SHP77 treated with DMSO at 0.1 percent for 48 hours (cell line): ENCODE measurements around the gene DLGAP1.

ENCODE experiments used
- DNase-seq: peaks from one replicate; lab custom pipeline; 2025; lab: John Stamatoyannopoulos, UW

DLGAP1 gene

GRCh38 chr18:3530807-3531206, 924.3 kb downstream of the DLGAP1 start:
- DNase-seq = no peak

GRCh38 chr18:3529601-3530000, 925.5 kb downstream of the DLGAP1 start:
- DNase-seq = peak; percentile 22

GRCh38 chr18:3529077-3529476, 926.0 kb downstream of the DLGAP1 start:
- no peak for DNase-seq

- DNase-seq = no peak
Observed at GRCh38 chr18:3528231-3528630, 926.9 kb downstream of the DLGAP1 start.

DNA sequence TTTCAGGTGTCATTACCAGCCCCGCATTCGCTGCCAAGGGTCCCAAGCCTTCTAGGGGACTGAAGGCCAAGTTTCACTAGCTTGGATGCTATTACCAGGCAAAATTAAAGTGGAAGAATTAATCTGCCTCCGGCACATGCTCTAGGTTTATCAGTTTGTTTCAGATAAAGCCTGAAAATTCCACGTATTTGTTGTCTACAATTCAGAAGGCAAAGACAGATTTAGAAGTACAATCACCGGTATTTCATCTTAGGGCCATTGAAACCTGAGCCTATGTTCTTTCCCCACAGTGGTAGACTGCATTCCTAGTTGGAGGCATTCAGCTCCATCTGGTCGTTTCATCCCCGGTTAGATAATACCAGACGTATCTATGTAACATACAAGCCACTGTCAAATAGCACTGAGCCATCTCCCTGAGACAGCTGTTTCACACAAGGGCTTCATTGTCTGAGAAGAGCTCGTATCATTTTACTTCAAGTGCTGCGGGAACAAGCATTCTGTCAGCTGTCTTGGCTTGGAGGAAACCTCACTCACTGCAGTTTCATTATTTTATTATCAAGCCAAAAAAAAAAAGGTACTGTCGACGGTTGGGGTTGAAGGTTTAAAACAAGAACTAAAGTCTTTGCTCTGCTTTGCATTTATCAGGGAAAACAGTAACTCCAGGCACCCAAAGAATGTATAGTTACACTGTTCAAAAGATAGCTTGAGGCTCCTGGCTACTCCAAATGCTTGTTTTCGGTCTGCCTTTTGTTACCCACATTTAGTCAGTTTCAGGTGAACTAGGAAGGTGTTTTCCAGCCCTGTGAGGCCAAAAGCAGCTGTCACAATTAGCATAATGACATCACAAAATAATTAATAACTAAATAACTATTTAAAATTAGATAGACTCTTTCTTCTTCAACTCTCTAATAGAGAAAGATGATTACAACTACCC, 928.4 kb downstream of the DLGAP1 start:
- peak; percentile 75 for DNase-seq

DNA sequence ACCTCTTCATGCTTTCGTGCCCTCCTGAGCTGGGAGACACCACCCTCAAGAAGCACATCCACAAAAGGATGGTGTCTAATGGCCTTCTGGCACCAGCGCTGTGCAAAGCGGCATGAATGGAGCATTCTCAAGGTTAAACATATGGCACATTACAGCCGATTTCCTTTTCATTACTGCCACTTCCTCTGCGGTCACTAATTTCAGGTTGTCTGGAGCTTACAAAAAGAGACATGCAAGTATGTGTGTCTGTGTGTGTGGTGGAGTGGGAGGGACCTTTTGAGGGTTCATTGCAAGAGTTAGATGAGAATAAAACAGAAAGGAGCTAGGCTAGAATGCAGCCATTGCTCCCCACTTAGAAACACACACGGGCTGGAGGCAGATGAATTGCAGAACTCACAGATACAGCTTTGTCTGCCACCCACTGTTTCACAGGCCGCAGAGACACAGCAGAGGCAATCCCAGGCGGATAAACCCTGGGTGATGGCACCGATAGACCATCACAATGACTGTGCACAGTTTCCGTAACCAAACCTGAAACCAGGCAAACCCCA, 929.2 kb downstream of the DLGAP1 start:
- peak; percentile 64 for DNase-seq

DNA sequence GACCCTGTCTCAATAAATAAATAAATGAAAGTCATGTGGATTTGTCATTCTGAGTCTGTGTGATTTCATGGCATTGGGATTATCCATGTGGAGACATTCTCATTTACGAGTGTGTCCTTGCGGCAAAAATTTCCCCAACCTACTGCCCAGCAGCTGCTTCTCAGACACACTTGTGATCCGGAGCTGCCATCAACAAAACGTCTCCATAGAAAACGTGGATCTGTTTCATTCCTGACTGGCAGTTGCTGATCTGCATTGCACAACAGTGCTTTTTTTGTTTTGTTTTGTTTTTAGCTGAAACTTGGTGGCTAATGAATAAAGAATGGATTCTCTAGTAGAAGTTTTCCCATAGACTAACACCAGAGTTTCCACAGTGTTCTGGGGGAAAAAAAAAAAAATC, 930.4 kb downstream of the DLGAP1 start:
- no peak for DNase-seq

- DNase-seq = no peak
Observed at GRCh38 chr18:3520230-3521085, 934.6 kb downstream of the DLGAP1 start.

DNA sequence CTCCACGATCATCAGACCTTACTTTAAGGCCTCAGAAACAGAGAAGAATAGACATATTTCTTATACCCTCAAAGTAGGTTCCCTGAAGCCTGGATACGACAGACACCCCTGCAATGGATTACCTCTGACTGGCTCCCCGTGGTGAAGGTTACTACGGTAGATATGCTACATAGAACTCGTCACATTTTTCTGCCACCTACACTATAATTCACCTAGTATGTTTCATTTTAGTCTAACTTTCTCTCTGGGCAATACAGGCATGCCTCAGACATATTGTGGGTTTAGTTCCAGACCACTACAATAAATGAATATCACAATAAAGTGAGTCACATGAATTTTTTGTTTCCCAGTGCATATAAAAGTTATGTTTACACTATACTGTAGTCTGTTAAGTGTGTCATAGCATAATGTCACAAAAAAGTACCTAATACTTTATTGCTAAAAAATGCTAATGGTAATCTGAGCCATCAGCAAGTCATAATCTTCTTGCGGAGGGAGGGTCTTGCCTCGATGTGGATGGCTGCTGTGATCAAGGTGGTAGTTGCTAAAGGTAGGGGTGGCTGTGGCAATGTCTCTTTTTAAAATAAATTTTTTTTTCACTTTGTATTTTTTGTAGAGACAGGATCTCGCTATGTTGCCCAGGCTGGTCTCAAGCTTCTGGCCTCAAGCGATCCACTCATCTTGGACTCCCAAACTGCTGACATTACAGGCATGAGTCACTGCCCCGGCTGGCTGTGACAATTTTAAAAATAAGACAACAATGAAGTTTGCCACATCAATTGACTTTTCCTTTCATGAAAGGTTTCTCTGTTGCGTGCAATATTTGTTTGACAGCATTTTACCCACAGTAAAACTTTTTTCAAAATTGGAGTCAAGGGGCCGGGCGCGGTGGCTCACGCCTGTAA, 940.5 kb downstream of the DLGAP1 start:
- DNase-seq = no peak

GRCh38 chr18:3513481-3513880, 941.6 kb downstream of the DLGAP1 start:
- DNase-seq = no peak

- no peak for DNase-seq
Observed at GRCh38 chr18:3511980-3512379, 943.1 kb downstream of the DLGAP1 start.

GRCh38 chr18:3510896-3511295, 944.2 kb downstream of the DLGAP1 start:
- no peak for DNase-seq

GRCh38 chr18:3510024-3510423, 945.1 kb downstream of the DLGAP1 start:
- DNase-seq = no peak

DNA sequence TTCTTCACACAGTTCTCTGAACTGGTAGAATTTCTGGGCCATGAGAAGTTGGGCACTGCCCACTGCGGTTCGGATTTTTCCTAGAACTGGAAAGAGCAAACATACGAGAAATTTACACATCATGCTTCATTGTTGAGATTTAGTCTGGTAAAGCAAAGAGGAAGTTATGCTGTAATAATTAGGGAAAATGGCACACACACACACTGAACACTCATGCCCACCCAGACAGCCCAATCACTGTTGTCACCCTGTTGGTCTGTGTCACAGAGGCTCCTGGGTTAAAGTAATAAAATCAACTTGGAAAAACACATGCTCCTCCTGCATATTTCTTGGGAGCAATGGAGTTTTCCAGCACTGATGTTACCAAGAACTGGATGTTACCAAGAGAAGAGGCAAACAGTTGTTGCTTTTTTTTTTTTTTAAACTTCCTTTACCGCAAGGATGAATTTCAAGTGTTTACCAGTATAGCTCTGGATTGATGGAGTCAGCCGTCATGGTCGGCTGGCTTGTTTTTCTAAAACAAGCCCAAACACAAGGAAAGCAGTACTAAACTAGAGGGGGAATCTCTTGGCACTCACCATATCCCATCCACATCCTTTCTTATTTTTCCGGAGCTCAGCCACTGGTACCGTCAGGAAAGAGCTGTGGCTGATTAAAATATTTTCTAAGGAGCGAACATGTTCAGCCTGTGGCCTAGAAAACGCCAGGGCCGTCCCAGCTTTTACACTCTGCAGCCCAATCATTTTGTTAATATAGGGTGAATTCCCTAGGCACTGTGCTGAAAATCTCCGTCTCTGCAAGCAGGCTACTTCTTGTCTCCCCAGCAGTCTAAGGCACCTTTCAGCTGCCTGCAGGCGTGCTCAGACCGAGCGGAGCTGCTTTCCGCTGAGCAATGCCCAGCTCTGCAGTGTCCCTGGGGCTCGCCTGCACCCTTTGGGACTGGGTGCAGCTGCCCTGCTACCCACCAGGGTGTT, 946.2 kb downstream of the DLGAP1 start:
- peak; percentile 45 for DNase-seq

GRCh38 chr18:3504637-3505036, 950.5 kb downstream of the DLGAP1 start:
- no peak for DNase-seq

DNA sequence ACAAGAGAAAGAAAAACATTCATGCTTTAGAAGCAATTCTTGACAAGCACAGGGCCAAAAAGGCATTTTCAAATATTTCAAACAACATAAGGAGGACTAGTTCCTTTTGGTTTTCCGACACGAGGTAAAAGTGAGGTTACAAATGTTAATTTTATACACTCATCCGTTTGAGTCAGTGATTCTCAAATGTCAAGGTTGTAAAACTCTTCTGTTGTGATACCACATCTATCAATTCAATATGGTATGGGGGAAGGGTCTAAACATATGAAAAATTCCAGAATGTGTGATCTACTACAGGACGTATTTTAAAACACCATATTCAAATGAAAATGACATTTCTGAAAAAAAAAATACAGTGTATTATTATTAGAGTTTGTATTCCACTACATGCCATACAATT, 952.5 kb downstream of the DLGAP1 start:
- no peak for DNase-seq

DNA sequence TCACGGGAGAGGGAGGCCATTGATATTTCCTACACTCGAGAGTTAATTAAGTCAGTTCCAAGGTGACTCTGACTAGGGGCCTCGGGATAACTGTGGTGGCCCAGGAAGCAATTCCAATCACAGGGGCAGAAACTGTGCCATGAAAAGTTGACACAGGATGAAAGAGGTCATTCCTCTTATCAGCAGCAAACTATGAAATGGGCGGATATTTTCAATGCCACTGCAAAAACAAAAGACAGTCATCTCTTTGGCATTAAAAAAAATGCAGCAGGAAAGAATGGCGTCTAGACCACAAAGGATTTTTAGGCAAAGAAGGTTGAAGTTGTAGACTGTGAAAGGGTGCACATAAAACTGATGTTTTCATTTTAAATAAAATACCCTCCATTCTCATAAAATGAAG, 955.1 kb downstream of the DLGAP1 start:
- DNase-seq = no peak

- no peak for DNase-seq
Observed at GRCh38 chr18:3499501-3499900, 955.6 kb downstream of the DLGAP1 start.

- no peak for DNase-seq
Observed at GRCh38 chr18:3498698-3499471, 956.2 kb downstream of the DLGAP1 start.
